GM12873 (cell line): Measurements from ENCODE around the gene CBFA2T3.

Experiments
- CTCF ChIP-seq: IDR thresholded peaks from 2 replicates; pipeline ENCODE4 v1.5.1; 2012; ENCODE audit warnings: low read depth, mild to moderate bottlenecking, moderate library complexity, low read length, control low read depth; ENCODE audit not compliant: insufficient read depth; ENCODE audit errors: missing control alignments

CBFA2T3 gene

GRCh38 chr16:88835383-88835782, 141.6 kb downstream of the CBFA2T3 start:
- TF ChIP-seq CTCF: no peak

GRCh38 chr16:88834670-88835069, 142.3 kb downstream of the CBFA2T3 start:
- TF ChIP-seq CTCF: no peak

- TF ChIP-seq CTCF: no peak
Measured at GRCh38 chr16:88833086-88833485, 143.9 kb downstream of the CBFA2T3 start.

- TF ChIP-seq CTCF: no peak
Measured at GRCh38 chr16:88831838-88832237, 145.2 kb downstream of the CBFA2T3 start.

GRCh38 chr16:88830783-88831182, 146.2 kb downstream of the CBFA2T3 start:
- no peak for TF ChIP-seq CTCF

GRCh38 chr16:88830258-88830657, 146.7 kb downstream of the CBFA2T3 start:
- TF ChIP-seq CTCF: no peak

GRCh38 chr16:88828711-88829110, 148.3 kb downstream of the CBFA2T3 start:
- no peak for TF ChIP-seq CTCF
